HepG2 (cell line): ENCODE measurements around the gene GPR31. TPM values are rescaled to one million over a fixed set of nuclear protein-coding genes. Genes with fewer than 3 reads are reported as not detected.

Experiments used
- BRF2 ChIP-seq: sonication (generic); formaldehyde crosslinking; IDR thresholded peaks from 2 replicates; pipeline ENCODE4 v1.8.1; 2022; ENCODE audit warnings: mild to moderate bottlenecking, missing genetic modification reagents
- CENPBD1 ChIP-seq: sonication (generic); formaldehyde crosslinking; IDR thresholded peaks from 2 replicates; pipeline ENCODE4 v1.8.0; 2022; ENCODE audit warnings: missing genetic modification reagents, low read depth, mild to moderate bottlenecking, borderline replicate concordance
- CSRNP1 ChIP-seq: sonication (generic); formaldehyde crosslinking; IDR thresholded peaks from 2 replicates; pipeline ENCODE4 v1.8.1; 2023; ENCODE audit warnings: mild to moderate bottlenecking, missing genetic modification reagents
- EHMT2 ChIP-seq: fragments of 200-600 bp; sonication (generic); IDR thresholded peaks from 2 replicates; pipeline ENCODE4 v1.7.0; 2017; ENCODE audit warnings: antibody characterized with exemption, low read depth, low read length, borderline replicate concordance
- GFI1 ChIP-seq: sonication (generic); formaldehyde crosslinking; IDR thresholded peaks from 2 replicates; pipeline ENCODE4 v1.5.0; 2020; ENCODE audit warnings: missing genetic modification reagents, mild to moderate bottlenecking, borderline replicate concordance
- GZF1 ChIP-seq: sonication (generic); formaldehyde crosslinking; IDR thresholded peaks from 2 replicates; pipeline ENCODE4 v1.5.1; 2020; ENCODE audit warnings: mild to moderate bottlenecking, missing genetic modification reagents
- JUN ChIP-seq: sonication (generic); formaldehyde crosslinking; IDR thresholded peaks from 2 replicates; pipeline ENCODE4 v1.4.0; 2020; ENCODE audit warnings: mild to moderate bottlenecking, missing genetic modification reagents
- LBX2 ChIP-seq: sonication (generic); formaldehyde crosslinking; IDR thresholded peaks from 2 replicates; pipeline ENCODE4 v1.5.0; 2020; ENCODE audit warnings: missing genetic modification reagents, mild to moderate bottlenecking, borderline replicate concordance
- NCOR1 ChIP-seq: fragments of 200-600 bp; sonication (generic); IDR thresholded peaks from 2 replicates; pipeline ENCODE4 v1.7.0; 2017; ENCODE audit warnings: antibody characterized with exemption, low read length, borderline replicate concordance
- NFYC ChIP-seq: IDR thresholded peaks from 2 replicates; pipeline ENCODE4 v1.6.1; 2016; ENCODE audit warnings: missing genetic modification reagents, missing compliant biosample characterization
- NR3C1 ChIP-seq: sonication (generic); formaldehyde crosslinking; IDR thresholded peaks from 2 replicates; pipeline ENCODE4 v1.4.0; 2020; ENCODE audit warnings: missing genetic modification reagents
- PAX8 ChIP-seq: sonication (generic); formaldehyde crosslinking; IDR thresholded peaks from 2 replicates; pipeline ENCODE4 v1.8.0; 2022; ENCODE audit warnings: mild to moderate bottlenecking, missing genetic modification reagents, borderline replicate concordance
- RBAK ChIP-seq: sonication (generic); formaldehyde crosslinking; IDR thresholded peaks from 2 replicates; pipeline ENCODE4 v1.5.1; 2020; ENCODE audit warnings: mild to moderate bottlenecking, missing genetic modification reagents
- SKI ChIP-seq: fragments of 450-650 bp; IDR thresholded peaks from one replicate; pipeline ENCODE4 v1.6.1; 2018; ENCODE audit warnings: mild to moderate bottlenecking; ENCODE audit not compliant: partially characterized antibody
- SNRNP70 ChIP-seq: fragments of 200-400 bp; formaldehyde crosslinking; IDR thresholded peaks from 2 replicates; pipeline ENCODE4 v1.6.1; 2017; ENCODE audit warnings: mild to moderate bottlenecking, low read depth, low read length, moderate library complexity
- SP2 ChIP-seq: sonication (generic); formaldehyde crosslinking; IDR thresholded peaks from 2 replicates; pipeline ENCODE4 v1.5.1; 2020; ENCODE audit warnings: mild to moderate bottlenecking, missing genetic modification reagents
- TFAP4 ChIP-seq: sonication (generic); IDR thresholded peaks from 2 replicates; pipeline ENCODE4 v1.6.1; 2016; ENCODE audit warnings: low read depth, borderline replicate concordance
- XRCC5 ChIP-seq: fragments of 200-400 bp; formaldehyde crosslinking; optimal IDR thresholded peaks from 2 replicates; pipeline ENCODE3; 2017; ENCODE audit warnings: mild to moderate bottlenecking, low read length
- ZNF768 ChIP-seq: sonication (generic); formaldehyde crosslinking; IDR thresholded peaks from 2 replicates; pipeline ENCODE4 v1.4.0; 2020; ENCODE audit warnings: missing genetic modification reagents
- polyA plus RNA-seq, 8 experiments: library from polyadenylated mRNA; depleted of rRNA in 3 of 8; stranded (reverse) in 7 of 8; unstranded in 1 of 8; fragments of >200 nt; fragmentation: Illumina TruSeq in 4 of 8; extraction: Trizol in 4 of 8; gene quantifications; 2 replicates each; pipeline versions ENCODE4 v1.2.1 to v1.2.3, GENCODE V29; 2011 to 2016; ENCODE audit warnings: low read depth in 4 of 8, missing spikeins in 1 of 8, mixed read lengths in 1 of 8; ENCODE audit not compliant: insufficient read depth in 1 of 8
- total RNA-seq, 5 experiments: library from RNA; depleted of rRNA; stranded (reverse); fragments of >200 nt; fragmentation: Illumina TruSeq; extraction: Trizol; gene quantifications; 2 replicates each; pipeline ENCODE4 v1.2.3, GENCODE V29; 2016; ENCODE audit warnings: low read depth in 1 of 5
- TF ChIP-seq, protein P1 (sequence below): sonication (generic); formaldehyde crosslinking; IDR thresholded peaks from 2 replicates; pipeline ENCODE4 v1.4.0; 2020; ENCODE audit warnings: missing genetic modification reagents
- TF ChIP-seq, protein P2 (sequence below): sonication (generic); formaldehyde crosslinking; IDR thresholded peaks from 2 replicates; pipeline ENCODE4 v1.4.0; 2020; ENCODE audit warnings: mild to moderate bottlenecking, missing genetic modification reagents
- TF ChIP-seq, protein P3 (sequence below): IDR thresholded peaks from 2 replicates; pipeline ENCODE4 v1.6.1; 2016; ENCODE audit warnings: missing compliant biosample characterization, missing genetic modification reagents, borderline replicate concordance

Gene GPR31
- total and polyA plus RNA-seq, 2 of the 13 experiments (the other 11 are each of a cell fraction or from before 2014, with no cell fraction given): not detected

DNA sequence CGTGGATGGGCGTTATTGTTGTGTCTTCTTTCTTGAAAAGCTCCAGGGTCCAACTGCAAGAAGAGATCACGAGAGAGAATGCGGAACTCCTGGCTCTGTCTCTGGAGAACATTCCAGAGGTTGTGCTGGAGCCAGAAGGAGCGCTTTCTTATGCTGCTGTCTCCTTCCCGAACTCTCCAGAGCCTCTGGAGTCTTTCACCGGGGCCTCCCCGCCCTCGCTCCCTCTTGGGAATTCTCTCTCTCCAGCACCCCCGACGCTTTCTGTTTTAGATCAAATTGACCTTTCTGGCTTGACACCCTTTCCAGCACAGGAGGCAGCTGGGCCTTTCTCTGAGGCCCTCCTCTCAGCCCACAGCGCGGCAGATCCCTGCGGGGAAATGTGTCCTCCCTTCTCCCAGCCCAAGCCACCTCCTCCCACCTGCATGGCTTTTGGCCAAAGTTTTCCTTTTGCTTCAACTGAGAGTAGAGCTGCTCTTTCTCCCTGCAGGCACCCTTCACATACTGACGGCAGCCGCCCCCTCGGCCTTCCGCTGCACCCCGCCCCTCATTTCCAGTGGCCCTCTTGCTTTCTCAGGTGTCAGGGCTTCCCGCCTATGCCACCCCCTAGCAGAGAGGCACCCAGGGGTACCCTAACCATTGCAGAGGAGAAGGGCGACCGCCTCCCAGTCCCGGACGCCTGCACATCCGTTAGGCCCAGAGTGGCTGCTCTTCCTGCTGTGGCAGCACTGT lies 41.5 kb downstream of the GPR31 start (continued):
- TF ChIP-seq, protein P1, sequence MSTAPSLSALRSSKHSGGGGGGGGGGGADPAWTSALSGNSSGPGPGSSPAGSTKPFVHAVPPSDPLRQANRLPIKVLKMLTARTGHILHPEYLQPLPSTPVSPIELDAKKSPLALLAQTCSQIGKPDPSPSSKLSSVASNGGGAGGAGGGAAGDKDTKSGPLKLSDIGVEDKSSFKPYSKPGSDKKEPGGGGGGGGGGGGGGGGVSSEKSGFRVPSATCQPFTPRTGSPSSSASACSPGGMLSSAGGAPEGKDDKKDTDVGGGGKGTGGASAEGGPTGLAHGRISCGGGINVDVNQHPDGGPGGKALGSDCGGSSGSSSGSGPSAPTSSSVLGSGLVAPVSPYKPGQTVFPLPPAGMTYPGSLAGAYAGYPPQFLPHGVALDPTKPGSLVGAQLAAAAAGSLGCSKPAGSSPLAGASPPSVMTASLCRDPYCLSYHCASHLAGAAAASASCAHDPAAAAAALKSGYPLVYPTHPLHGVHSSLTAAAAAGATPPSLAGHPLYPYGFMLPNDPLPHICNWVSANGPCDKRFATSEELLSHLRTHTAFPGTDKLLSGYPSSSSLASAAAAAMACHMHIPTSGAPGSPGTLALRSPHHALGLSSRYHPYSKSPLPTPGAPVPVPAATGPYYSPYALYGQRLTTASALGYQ (CRISPR knock-in tag): no peak
- TF ChIP-seq, protein P2, sequence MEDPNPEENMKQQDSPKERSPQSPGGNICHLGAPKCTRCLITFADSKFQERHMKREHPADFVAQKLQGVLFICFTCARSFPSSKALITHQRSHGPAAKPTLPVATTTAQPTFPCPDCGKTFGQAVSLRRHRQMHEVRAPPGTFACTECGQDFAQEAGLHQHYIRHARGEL (CRISPR knock-in tag): no peak
- TF ChIP-seq PAX8 (CRISPR knock-in tag) (no peak), XRCC5 (no peak), NR3C1 (CRISPR knock-in tag) (no peak), RBAK (CRISPR knock-in tag) (no peak), ZNF768 (CRISPR knock-in tag) (peak; percentile 33; the same call in 1 of the 2 replicates), GFI1 (CRISPR knock-in tag) (peak; percentile 36; the same call in 1 of the 2 replicates), GZF1 (CRISPR knock-in tag) (no peak), CENPBD1 (no peak), JUN (CRISPR knock-in tag) (no peak), LBX2 (CRISPR knock-in tag) (no peak), SP2 (CRISPR knock-in tag) (no peak), CSRNP1 (CRISPR knock-in tag) (no peak), SKI (no peak), NCOR1 (no peak), EHMT2 (no peak), SNRNP70 (no peak), BRF2 (CRISPR knock-in tag) (no peak), NFYC (CRISPR knock-in tag) (no peak), TFAP4 (no peak)
- TF ChIP-seq, protein P3, sequence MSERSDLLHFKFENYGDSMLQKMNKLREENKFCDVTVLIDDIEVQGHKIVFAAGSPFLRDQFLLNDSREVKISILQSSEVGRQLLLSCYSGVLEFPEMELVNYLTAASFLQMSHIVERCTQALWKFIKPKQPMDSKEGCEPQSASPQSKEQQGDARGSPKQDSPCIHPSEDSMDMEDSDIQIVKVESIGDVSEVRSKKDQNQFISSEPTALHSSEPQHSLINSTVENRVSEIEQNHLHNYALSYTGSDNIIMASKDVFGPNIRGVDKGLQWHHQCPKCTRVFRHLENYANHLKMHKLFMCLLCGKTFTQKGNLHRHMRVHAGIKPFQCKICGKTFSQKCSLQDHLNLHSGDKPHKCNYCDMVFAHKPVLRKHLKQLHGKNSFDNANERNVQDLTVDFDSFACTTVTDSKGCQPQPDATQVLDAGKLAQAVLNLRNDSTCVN (CRISPR knock-in tag): no peak
